ENCODE data around the gene PKD2.
"Not testable (repeated sequence)": the region's sequence is repeated elsewhere in the genome, so short reads cannot be mapped to it uniquely, and the experiment has no call there.

The PKD2 gene

GRCh38 chr4:88115587-88115986 is 108.2 kb downstream of the PKD2 start:
- Histone ChIP-seq H3K4me2 (ENCODE audit: low read depth, low read length) (no peak overlapping the region), H3K9ac (ENCODE audit: low read length) (no peak overlapping the region), H3K79me2 (ENCODE audit: low read length) (no peaks in the 10 kb centered on the region), H3K4me1 (ENCODE audit: low read length) (peaks cover 7% of the 10 kb centered on the region), H2AFZ (ENCODE audit: low read length) (no peak overlapping the region), H3K9me3 (replicated peaks; ENCODE audit: insufficient read depth, low read length) (no peaks in the 10 kb centered on the region), H3K4me3 (ENCODE audit: low read length) (no peak overlapping the region), H3K9me2 (replicated peaks; ENCODE audit: insufficient read depth, low read length) (no peaks in the 10 kb centered on the region), H3K27me3 (replicated peaks; ENCODE audit: insufficient read depth, low read length) (no peaks in the 10 kb centered on the region), H3K36me3 (replicated peaks; ENCODE audit: insufficient read depth, low read length) (no peaks in the 10 kb centered on the region), H3F3A (ENCODE audit: insufficient read depth, low read length) (no peaks in the 10 kb centered on the region; the same call in 1 of the 2 replicates), H4K20me1 (ENCODE audit: insufficient read depth, low read length) (no peaks in the 10 kb centered on the region), H3K27ac (ENCODE audit: low read length) (no peak overlapping the region)
- TF ChIP-seq EZH2phosphoT487 (IDR thresholded peaks at IDR 0.05; ENCODE audit: low read length) (no peak), EZH2 (optimal IDR thresholded peaks at IDR 0.05; ENCODE audit: low read depth, low read length) (no peak)
- TF ChIP-seq, protein P1, sequence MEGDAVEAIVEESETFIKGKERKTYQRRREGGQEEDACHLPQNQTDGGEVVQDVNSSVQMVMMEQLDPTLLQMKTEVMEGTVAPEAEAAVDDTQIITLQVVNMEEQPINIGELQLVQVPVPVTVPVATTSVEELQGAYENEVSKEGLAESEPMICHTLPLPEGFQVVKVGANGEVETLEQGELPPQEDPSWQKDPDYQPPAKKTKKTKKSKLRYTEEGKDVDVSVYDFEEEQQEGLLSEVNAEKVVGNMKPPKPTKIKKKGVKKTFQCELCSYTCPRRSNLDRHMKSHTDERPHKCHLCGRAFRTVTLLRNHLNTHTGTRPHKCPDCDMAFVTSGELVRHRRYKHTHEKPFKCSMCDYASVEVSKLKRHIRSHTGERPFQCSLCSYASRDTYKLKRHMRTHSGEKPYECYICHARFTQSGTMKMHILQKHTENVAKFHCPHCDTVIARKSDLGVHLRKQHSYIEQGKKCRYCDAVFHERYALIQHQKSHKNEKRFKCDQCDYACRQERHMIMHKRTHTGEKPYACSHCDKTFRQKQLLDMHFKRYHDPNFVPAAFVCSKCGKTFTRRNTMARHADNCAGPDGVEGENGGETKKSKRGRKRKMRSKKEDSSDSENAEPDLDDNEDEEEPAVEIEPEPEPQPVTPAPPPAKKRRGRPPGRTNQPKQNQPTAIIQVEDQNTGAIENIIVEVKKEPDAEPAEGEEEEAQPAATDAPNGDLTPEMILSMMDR (IDR thresholded peaks at IDR 0.05; ENCODE audit: low read length), result no peak
- no peak for DNase-seq

- no peak overlapping the region for H3K4me3 ChIP-seq (ENCODE audit: low read length)
- H3K36me3 ChIP-seq (replicated peaks; ENCODE audit: insufficient read depth, low read length), result no peaks in the 10 kb centered on the region
- H3K27me3 ChIP-seq (replicated peaks; ENCODE audit: insufficient read depth, low read length), result no peaks in the 10 kb centered on the region
- no peak overlapping the region for H3K9ac ChIP-seq (ENCODE audit: low read length)
- no peak overlapping the region for H3K27ac ChIP-seq (ENCODE audit: low read length)
- H3K4me1 ChIP-seq (ENCODE audit: low read length), result no peaks in the 10 kb centered on the region
- TF ChIP-seq EZH2phosphoT487 (IDR thresholded peaks at IDR 0.05; ENCODE audit: low read length) (no peak), EZH2 (optimal IDR thresholded peaks at IDR 0.05; ENCODE audit: low read depth, low read length) (no peak)
- TF ChIP-seq, protein P1 (IDR thresholded peaks at IDR 0.05; ENCODE audit: low read length), result no peak
- H2AFZ ChIP-seq (ENCODE audit: low read length), result no peak overlapping the region
- DNase-seq, result no peak
- no peaks in the 10 kb centered on the region for H3F3A ChIP-seq (ENCODE audit: insufficient read depth, low read length)
- H3K9me3 ChIP-seq (replicated peaks; ENCODE audit: insufficient read depth, low read length), result no peaks in the 10 kb centered on the region
- H3K4me2 ChIP-seq (ENCODE audit: low read depth, low read length), result no peak overlapping the region
- no peaks in the 10 kb centered on the region for H4K20me1 ChIP-seq (ENCODE audit: insufficient read depth, low read length)
- no peaks in the 10 kb centered on the region for H3K9me2 ChIP-seq (replicated peaks; ENCODE audit: insufficient read depth, low read length)
- H3K79me2 ChIP-seq (ENCODE audit: low read length), result no peaks in the 10 kb centered on the region
These were observed 112.5 kb downstream of the PKD2 start for GRCh38 chr4:88119943-88120342.

DNA sequence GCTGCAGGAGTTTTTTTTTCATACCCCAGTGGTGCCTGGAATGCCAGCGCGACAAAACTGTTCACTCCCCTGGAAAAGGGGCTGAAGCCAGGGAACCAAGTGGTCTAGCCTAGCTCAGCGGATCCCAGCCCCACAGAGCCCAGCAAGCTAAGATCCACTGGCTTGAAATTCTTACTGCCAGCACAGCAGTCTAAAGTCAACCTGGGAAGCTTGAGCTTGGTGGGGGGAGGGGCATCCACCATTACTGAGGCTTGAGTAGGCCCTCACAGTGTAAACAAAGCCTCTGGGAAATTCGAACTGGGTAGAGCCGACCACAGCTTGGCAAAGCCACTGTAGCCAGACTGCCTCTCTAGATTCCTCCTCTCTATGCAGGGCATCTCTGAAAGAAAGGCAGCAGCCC is 114.8 kb downstream of the PKD2 start:
- not testable (repeated sequence) for H3K4me3 ChIP-seq (ENCODE audit: low read length); DNase-seq; H3K36me3 ChIP-seq (replicated peaks; ENCODE audit: insufficient read depth, low read length); H3K9me3 ChIP-seq (replicated peaks; ENCODE audit: insufficient read depth, low read length); H3F3A ChIP-seq (ENCODE audit: insufficient read depth, low read length); H3K27ac ChIP-seq (ENCODE audit: low read length); H3K9me2 ChIP-seq (replicated peaks; ENCODE audit: insufficient read depth, low read length); H2AFZ ChIP-seq (ENCODE audit: low read length); H3K4me1 ChIP-seq (ENCODE audit: low read length); H3K27me3 ChIP-seq (replicated peaks; ENCODE audit: insufficient read depth, low read length); H3K79me2 ChIP-seq (ENCODE audit: low read length); H4K20me1 ChIP-seq (ENCODE audit: insufficient read depth, low read length); H3K4me2 ChIP-seq (ENCODE audit: low read depth, low read length); H3K9ac ChIP-seq (ENCODE audit: low read length)

All from MM.1S (cell line).